ENCODE measurements around the gene SYNE3. TPM values are rescaled to one million over a fixed set of nuclear protein-coding genes. Genes with fewer than 3 reads are reported as not detected.
"Not testable (repeated sequence)": the region's sequence is repeated elsewhere in the genome, so short reads cannot be mapped to it uniquely, and the experiment has no call there.

SYNE3 gene
- total RNA-seq, 2 experiments from 2014 or later, result 35.3 to 37.3 TPM

GRCh38 chr14:95514131-95515079, 2.0 kb downstream of the SYNE3 start:
- H3K9me3 Mint-ChIP-seq, result no peaks in the 10 kb centered on the region
- intact Hi-C loops (cut with micrococcal nuclease), result loop anchor here (1.0 to 5.0 kb wide), 2 partner anchors 10 to 357 kb away; partner anchors contain the start of gene DICER1
- ChIA-PET CTCF (interaction anchor here (0.7 to 4.9 kb wide), 13 partner anchors 8 to 88 kb away, joined by 3 to 47 read pairs (median 4); no protein-coding TSS in a partner anchor), POLR2A (interaction anchor here (1.2 to 4.6 kb wide), 6 partner anchors 9 to 69 kb away, joined by 3 to 27 read pairs (median 7); partner anchors contain the start of gene GLRX5)
- peaks cover 71% of the 10 kb centered on the region for H3K4me1 Mint-ChIP-seq (ENCODE audit: low read depth)
- H3K4me3 Mint-ChIP-seq, result peak overlapping the region; percentile 90
- DNase-seq, result peak; percentile 8
- peak overlapping the region; percentile 93 for H3K27ac Mint-ChIP-seq
- no peaks in the 10 kb centered on the region for H3K27me3 Mint-ChIP-seq
- H3K36me3 Mint-ChIP-seq, result peaks cover 9% of the 10 kb centered on the region

- CTCF ChIA-PET, result interaction anchor here (0.7 to 4.9 kb wide), 7 partner anchors 9 to 71 kb away, joined by 3 to 47 read pairs (median 4); no protein-coding TSS in a partner anchor
- peaks cover 9% of the 10 kb centered on the region for H3K36me3 Mint-ChIP-seq
- no peaks in the 10 kb centered on the region for H3K27me3 Mint-ChIP-seq
- POLR2A ChIA-PET, result interaction anchor here (4.6 kb wide), 1 partner anchor 9 kb away, joined by 27 read pairs; no protein-coding TSS in a partner anchor
- peak; percentile 8 for DNase-seq
- intact Hi-C loops (cut with micrococcal nuclease), result no loop called here
- peaks cover 68% of the 10 kb centered on the region for H3K4me1 Mint-ChIP-seq (ENCODE audit: low read depth)
- H3K27ac Mint-ChIP-seq, result no peak overlapping the region
- H3K9me3 Mint-ChIP-seq, result no peaks in the 10 kb centered on the region
- no peak overlapping the region for H3K4me3 Mint-ChIP-seq
Observed at GRCh38 chr14:95513291-95513690, 3.2 kb downstream of the SYNE3 start.

- no peak for DNase-seq
- Mint-ChIP-seq H3K9me3 (no peaks in the 10 kb centered on the region), H3K27me3 (no peaks in the 10 kb centered on the region), H3K27ac (no peak overlapping the region), H3K4me1 (ENCODE audit: low read depth) (peaks cover 68% of the 10 kb centered on the region), H3K36me3 (peaks cover 13% of the 10 kb centered on the region), H3K4me3 (no peak overlapping the region)
- CTCF ChIA-PET, result interaction anchor here (0.6 to 0.7 kb wide), 2 partner anchors 15 to 69 kb away, joined by 3 read pairs; no protein-coding TSS in a partner anchor
- POLR2A ChIA-PET, result no interaction called here
- intact Hi-C loops (cut with micrococcal nuclease), result no loop called here
Observed at GRCh38 chr14:95511687-95512086, 4.8 kb downstream of the SYNE3 start.

- ChIA-PET POLR2A (no interaction called here), CTCF (no interaction called here)
- H3K36me3 Mint-ChIP-seq, result peaks cover 19% of the 10 kb centered on the region
- H3K4me1 Mint-ChIP-seq (ENCODE audit: low read depth), result peaks cover 74% of the 10 kb centered on the region
- DNase-seq, result peak; percentile 2
- H3K9me3 Mint-ChIP-seq, result no peaks in the 10 kb centered on the region
- peak overlapping the region; percentile 3 for H3K27ac Mint-ChIP-seq
- intact Hi-C loops (cut with micrococcal nuclease), result no loop called here
- H3K27me3 Mint-ChIP-seq, result no peaks in the 10 kb centered on the region
- no peak overlapping the region for H3K4me3 Mint-ChIP-seq
Observed at GRCh38 chr14:95510804-95511203, 5.6 kb downstream of the SYNE3 start.

GRCh38 chr14:95510344-95510743, 6.1 kb downstream of the SYNE3 start:
- H3K27ac Mint-ChIP-seq; POLR2A ChIA-PET; H3K4me3 Mint-ChIP-seq; H3K9me3 Mint-ChIP-seq; CTCF ChIA-PET; intact Hi-C loops (cut with micrococcal nuclease); H3K27me3 Mint-ChIP-seq: not testable (repeated sequence)
- DNase-seq, result peak; percentile 5
- peaks cover 19% of the 10 kb centered on the region for H3K36me3 Mint-ChIP-seq
- H3K4me1 Mint-ChIP-seq (ENCODE audit: low read depth), result peaks cover 74% of the 10 kb centered on the region

GRCh38 chr14:95509495-95509894, 7.0 kb downstream of the SYNE3 start:
- ChIA-PET CTCF (interaction anchor here (1.1 to 3.0 kb wide), 2 partner anchors 13 to 17 kb away, joined by 4 to 16 read pairs; no protein-coding TSS in a partner anchor), POLR2A (interaction anchor here (2.5 kb wide), 1 partner anchor 14 kb away, joined by 9 read pairs; no protein-coding TSS in a partner anchor)
- H3K4me3 Mint-ChIP-seq, result no peak overlapping the region
- no peak for DNase-seq
- intact Hi-C loops (cut with micrococcal nuclease), result no loop called here
- no peak overlapping the region for H3K27ac Mint-ChIP-seq
- no peaks in the 10 kb centered on the region for H3K27me3 Mint-ChIP-seq
- peaks cover 75% of the 10 kb centered on the region for H3K4me1 Mint-ChIP-seq (ENCODE audit: low read depth)
- peaks cover 15% of the 10 kb centered on the region for H3K36me3 Mint-ChIP-seq
- no peaks in the 10 kb centered on the region for H3K9me3 Mint-ChIP-seq

GRCh38 chr14:95508377-95508776, 8.1 kb downstream of the SYNE3 start:
- ChIA-PET CTCF (interaction anchor here (1.1 to 3.0 kb wide), 3 partner anchors 14 to 66 kb away, joined by 4 to 16 read pairs (median 6); no protein-coding TSS in a partner anchor), POLR2A (interaction anchor here (2.5 kb wide), 1 partner anchor 15 kb away, joined by 9 read pairs; no protein-coding TSS in a partner anchor)
- Mint-ChIP-seq H3K9me3 (no peaks in the 10 kb centered on the region), H3K27me3 (no peaks in the 10 kb centered on the region), H3K36me3 (peaks cover 15% of the 10 kb centered on the region), H3K4me1 (ENCODE audit: low read depth) (peaks cover 79% of the 10 kb centered on the region), H3K27ac (no peak overlapping the region), H3K4me3 (no peak overlapping the region)
- peak; percentile 6 for DNase-seq
- intact Hi-C loops (cut with micrococcal nuclease), result no loop called here

GRCh38 chr14:95507701-95508103, 8.7 kb downstream of the SYNE3 start:
- Mint-ChIP-seq H3K4me3 (no peak overlapping the region), H3K9me3 (no peaks in the 10 kb centered on the region), H3K36me3 (peaks cover 11% of the 10 kb centered on the region), H3K27me3 (no peaks in the 10 kb centered on the region), H3K27ac (peak overlapping the region; percentile 8), H3K4me1 (ENCODE audit: low read depth) (peaks cover 78% of the 10 kb centered on the region)
- ChIA-PET POLR2A (interaction anchor here (2.5 kb wide), 1 partner anchor 15 kb away, joined by 9 read pairs; no protein-coding TSS in a partner anchor), CTCF (interaction anchor here (1.7 to 3.0 kb wide), 2 partner anchors 19 to 66 kb away, joined by 6 to 16 read pairs; no protein-coding TSS in a partner anchor)
- DNase-seq, result peak; percentile 50
- intact Hi-C loops (cut with micrococcal nuclease), result no loop called here

- Mint-ChIP-seq H3K36me3 (peaks cover 14% of the 10 kb centered on the region), H3K27ac (no peak overlapping the region), H3K4me1 (ENCODE audit: low read depth) (peaks cover 82% of the 10 kb centered on the region), H3K4me3 (no peak overlapping the region), H3K27me3 (no peaks in the 10 kb centered on the region), H3K9me3 (no peaks in the 10 kb centered on the region)
- ChIA-PET CTCF (interaction anchor here (3.0 kb wide), 1 partner anchor 20 kb away, joined by 16 read pairs; no protein-coding TSS in a partner anchor), POLR2A (interaction anchor here (2.5 kb wide), 1 partner anchor 16 kb away, joined by 9 read pairs; no protein-coding TSS in a partner anchor)
- intact Hi-C loops (cut with micrococcal nuclease), result no loop called here
- no peak for DNase-seq
Observed at GRCh38 chr14:95507174-95507573, 9.3 kb downstream of the SYNE3 start.

GRCh38 chr14:95505030-95505589, 11.3 kb downstream of the SYNE3 start:
- POLR2A ChIA-PET, result interaction anchor here (0.7 to 3.6 kb wide), 7 partner anchors 9 to 25 kb away, joined by 3 to 27 read pairs (median 5); partner anchors contain the start of gene SYNE3

More at GRCh38 chr14:95505030-95505589, 11.3 kb downstream of the SYNE3 start:
- Mint-ChIP-seq H3K9me3 (no peaks in the 10 kb centered on the region), H3K27ac (no peak overlapping the region), H3K4me1 (ENCODE audit: low read depth) (peaks cover 85% of the 10 kb centered on the region), H3K4me3 (no peak overlapping the region), H3K36me3 (peaks cover 19% of the 10 kb centered on the region), H3K27me3 (no peaks in the 10 kb centered on the region)
- DNase-seq, result no peak
- intact Hi-C loops (cut with micrococcal nuclease), result no loop called here
- CTCF ChIA-PET, result interaction anchor here (0.6 to 2.6 kb wide), 8 partner anchors 9 to 405 kb away, joined by 3 to 12 read pairs (median 6); no protein-coding TSS in a partner anchor

Data from activated CD4-positive, alpha-beta memory T cell treated with anti-CD3 and anti-CD28 coated beads for 36 hours (primary cell).